ENCODE data around the gene ASAP2. TPM values are rescaled to one million over a fixed set of nuclear protein-coding genes. Genes with fewer than 3 reads are reported as not detected.

Gene ASAP2
- total RNA-seq, 2 donors from 2014 or later = 58.1 to 61.7 TPM

DNA sequence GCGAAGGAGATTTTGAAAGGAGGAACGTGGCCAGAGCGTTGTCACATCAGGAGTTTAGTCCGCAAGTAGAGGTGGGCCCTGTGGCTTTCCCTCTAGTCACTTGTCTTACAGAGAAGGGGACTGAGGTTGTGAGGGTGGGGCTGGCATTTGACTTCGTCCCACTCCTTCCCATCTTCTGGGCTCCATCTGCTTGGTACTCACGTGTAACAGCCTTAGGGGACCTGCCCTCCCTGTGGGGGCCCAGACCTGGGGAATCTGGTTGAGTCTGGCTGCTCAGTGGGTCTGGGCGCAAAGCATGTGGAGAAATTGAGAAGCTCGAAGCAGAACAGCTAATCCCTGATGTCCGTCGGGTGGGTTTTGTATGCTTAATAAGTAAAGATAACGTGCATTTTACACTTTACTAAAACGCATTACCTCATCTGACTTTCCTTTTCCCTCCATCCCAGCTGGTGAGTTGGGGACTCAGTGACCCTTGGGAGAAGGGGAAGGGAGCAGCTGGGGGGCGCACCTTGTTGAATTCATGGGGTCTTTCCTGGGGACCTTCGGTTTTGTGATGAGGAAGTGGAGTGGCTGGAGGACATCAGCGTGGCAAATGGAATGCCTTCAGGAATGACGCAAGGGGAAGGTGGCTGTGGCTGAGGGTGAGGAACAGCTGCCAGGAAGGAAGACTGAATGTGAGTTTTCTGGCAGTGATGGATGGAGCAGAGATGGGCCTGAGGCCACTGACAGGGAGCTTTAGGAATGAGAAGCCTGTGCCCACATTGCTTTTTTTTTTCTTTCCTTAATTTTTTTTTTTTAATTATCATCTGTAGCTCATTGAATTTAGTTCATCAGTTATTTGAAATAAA lies 44.8 kb downstream of the ASAP2 start:
- DNase-seq = no peak
- H3K9ac ChIP-seq (ENCODE audit: low read depth in 2 of 2, low read length in 2 of 2) = no peak overlapping the region
- H3K27ac ChIP-seq = peak overlapping the region; percentile 55
- H3K4me3 ChIP-seq = no peak overlapping the region
- intact Hi-C loops (cut with DNase I) = no loop called here
- no peaks in the 10 kb centered on the region for H3K27me3 ChIP-seq
- TF ChIP-seq, protein P1, sequence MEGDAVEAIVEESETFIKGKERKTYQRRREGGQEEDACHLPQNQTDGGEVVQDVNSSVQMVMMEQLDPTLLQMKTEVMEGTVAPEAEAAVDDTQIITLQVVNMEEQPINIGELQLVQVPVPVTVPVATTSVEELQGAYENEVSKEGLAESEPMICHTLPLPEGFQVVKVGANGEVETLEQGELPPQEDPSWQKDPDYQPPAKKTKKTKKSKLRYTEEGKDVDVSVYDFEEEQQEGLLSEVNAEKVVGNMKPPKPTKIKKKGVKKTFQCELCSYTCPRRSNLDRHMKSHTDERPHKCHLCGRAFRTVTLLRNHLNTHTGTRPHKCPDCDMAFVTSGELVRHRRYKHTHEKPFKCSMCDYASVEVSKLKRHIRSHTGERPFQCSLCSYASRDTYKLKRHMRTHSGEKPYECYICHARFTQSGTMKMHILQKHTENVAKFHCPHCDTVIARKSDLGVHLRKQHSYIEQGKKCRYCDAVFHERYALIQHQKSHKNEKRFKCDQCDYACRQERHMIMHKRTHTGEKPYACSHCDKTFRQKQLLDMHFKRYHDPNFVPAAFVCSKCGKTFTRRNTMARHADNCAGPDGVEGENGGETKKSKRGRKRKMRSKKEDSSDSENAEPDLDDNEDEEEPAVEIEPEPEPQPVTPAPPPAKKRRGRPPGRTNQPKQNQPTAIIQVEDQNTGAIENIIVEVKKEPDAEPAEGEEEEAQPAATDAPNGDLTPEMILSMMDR (IDR thresholded peaks at IDR 0.05) = no peak
- no peaks in the 10 kb centered on the region for H3K9me3 ChIP-seq
- peaks cover 28% of the 10 kb centered on the region for H3K4me1 ChIP-seq
- no peaks in the 10 kb centered on the region for H3K36me3 ChIP-seq

DNA sequence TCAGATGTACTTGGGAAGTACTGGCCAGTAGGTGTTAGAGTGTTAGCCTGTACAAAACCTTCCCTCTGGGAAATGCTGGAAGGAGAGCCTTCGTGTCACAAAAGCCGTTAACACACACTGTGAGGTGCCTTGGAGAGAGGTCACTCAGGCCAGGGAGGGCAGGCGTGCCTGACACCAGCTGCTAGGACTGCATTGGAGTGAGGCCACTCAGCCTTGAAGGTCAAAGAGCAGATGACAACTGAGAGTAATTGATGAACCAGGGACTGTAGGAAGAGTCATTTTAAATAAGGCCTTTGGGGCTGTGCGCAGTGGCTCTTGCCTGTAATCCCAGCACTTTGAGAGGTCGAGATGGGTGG lies 45.4 kb downstream of the ASAP2 start:
- Histone ChIP-seq H3K4me1 (peaks cover 24% of the 10 kb centered on the region), H3K27me3 (no peaks in the 10 kb centered on the region), H3K9me3 (no peaks in the 10 kb centered on the region), H3K9ac (ENCODE audit: low read depth in 2 of 2, low read length in 2 of 2) (no peak overlapping the region), H3K27ac (no peak overlapping the region), H3K36me3 (no peaks in the 10 kb centered on the region), H3K4me3 (no peak overlapping the region)
- DNase-seq = no peak
- TF ChIP-seq, protein P1 (IDR thresholded peaks at IDR 0.05) = no peak
- intact Hi-C loops (cut with DNase I) = no loop called here

DNA sequence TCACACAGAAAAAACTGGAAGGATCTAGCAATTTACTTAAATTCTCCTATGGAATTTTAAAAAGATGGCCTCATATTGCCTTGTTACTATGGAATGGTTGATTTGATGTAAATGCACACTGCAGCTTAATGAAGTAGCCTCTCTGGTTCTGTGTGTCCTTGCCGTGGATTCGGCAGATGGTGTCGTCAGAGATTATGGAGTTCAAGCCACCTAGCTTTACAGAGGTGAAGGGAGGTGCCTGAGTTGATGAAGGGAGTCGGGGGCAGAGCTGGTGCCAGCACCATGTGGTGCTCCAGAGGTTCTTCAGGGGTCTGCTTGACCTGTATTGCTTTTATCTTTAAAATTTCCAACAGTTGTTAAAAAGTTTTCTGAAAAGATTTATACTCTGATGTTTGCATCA lies 48.8 kb downstream of the ASAP2 start:
- Histone ChIP-seq H3K4me3 (no peak overlapping the region), H3K36me3 (no peaks in the 10 kb centered on the region), H3K27me3 (no peaks in the 10 kb centered on the region), H3K4me1 (peaks cover under 1% of the 10 kb centered on the region), H3K9me3 (no peaks in the 10 kb centered on the region), H3K9ac (ENCODE audit: low read depth in 2 of 2, low read length in 2 of 2) (no peak overlapping the region), H3K27ac (no peak overlapping the region)
- intact Hi-C loops (cut with DNase I) = no loop called here
- no peak for DNase-seq
- TF ChIP-seq, protein P1 (IDR thresholded peaks at IDR 0.05) = no peak

DNA sequence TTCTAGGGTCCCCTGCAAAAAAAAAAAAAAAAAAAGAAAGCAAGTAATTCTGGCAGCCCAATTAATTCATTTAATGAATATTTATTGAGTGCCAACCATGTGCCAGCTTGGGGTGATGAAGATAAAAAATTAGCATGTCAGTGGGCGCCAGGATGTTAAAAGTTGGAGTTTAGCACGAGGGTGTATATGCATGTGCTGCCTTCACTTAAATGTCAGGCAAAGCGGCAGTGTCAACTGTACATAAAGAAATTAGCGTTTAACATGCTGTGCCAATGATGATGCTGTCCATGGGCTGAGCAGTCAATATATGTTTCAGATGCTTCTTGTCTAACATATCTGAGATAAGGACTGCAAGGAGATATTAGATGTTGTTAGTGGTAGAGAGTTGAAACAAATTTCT lies 49.5 kb downstream of the ASAP2 start:
- H3K4me3 ChIP-seq = no peak overlapping the region
- peaks cover 4% of the 10 kb centered on the region for H3K4me1 ChIP-seq
- intact Hi-C loops (cut with DNase I) = no loop called here
- no peak overlapping the region for H3K27ac ChIP-seq
- no peak for DNase-seq
- H3K9me3 ChIP-seq = no peaks in the 10 kb centered on the region
- no peak overlapping the region for H3K9ac ChIP-seq (ENCODE audit: low read depth in 2 of 2, low read length in 2 of 2)
- no peaks in the 10 kb centered on the region for H3K27me3 ChIP-seq
- TF ChIP-seq, protein P1 (IDR thresholded peaks at IDR 0.05) = no peak
- no peaks in the 10 kb centered on the region for H3K36me3 ChIP-seq

DNA sequence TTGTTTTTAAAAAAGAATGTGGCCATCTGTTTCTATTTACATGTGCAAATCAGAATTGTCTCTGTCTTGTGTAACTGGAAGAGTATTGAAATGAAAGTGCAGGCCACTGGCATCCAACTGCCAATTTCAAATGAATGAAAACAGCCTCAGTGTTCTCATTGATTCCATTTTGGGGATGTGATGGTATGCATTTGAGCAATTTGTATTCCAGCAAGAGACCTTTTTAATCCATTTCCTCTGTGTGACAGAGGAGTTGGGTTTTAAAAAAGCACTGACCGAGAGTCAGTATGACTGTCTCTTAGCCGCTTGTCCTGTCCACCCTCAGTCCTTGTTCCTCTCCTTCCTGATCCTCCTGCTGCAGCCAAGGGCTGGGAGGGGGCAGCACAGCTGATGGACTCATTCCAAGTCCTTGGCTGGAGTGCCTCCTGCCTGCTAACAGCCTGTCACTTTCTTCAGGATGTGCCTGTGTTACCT lies 50.0 kb downstream of the ASAP2 start:
- Histone ChIP-seq H3K27ac (no peak overlapping the region), H3K27me3 (no peaks in the 10 kb centered on the region), H3K9ac (ENCODE audit: low read depth in 2 of 2, low read length in 2 of 2) (peak overlapping the region in 1 of 2 donors; percentile 1), H3K4me3 (no peak overlapping the region), H3K9me3 (no peaks in the 10 kb centered on the region), H3K36me3 (no peaks in the 10 kb centered on the region), H3K4me1 (peaks cover 9% of the 10 kb centered on the region)
- DNase-seq = no peak
- intact Hi-C loops (cut with DNase I) = no loop called here
- TF ChIP-seq, protein P1 (IDR thresholded peaks at IDR 0.05) = no peak

Measured in colonic mucosa (tissue), 4 donors.